Liver (tissue), 3 donors: ENCODE measurements around the gene ABCA9.
"Not testable (repeated sequence)": the region's sequence is repeated elsewhere in the genome, so short reads cannot be mapped to it uniquely, and the experiment has no call there.

Source experiments
- EGR1 ChIP-seq, 2 donors: IDR thresholded peaks; 2 replicates each; pipeline ENCODE4 v1.6.1; 2016 to 2018; ENCODE audit warnings: antibody characterized with exemption in 2 of 2, low read depth in 2 of 2
- TF ChIP-seq, protein P1 (sequence below): fragments of 150-350 bp; IDR thresholded peaks from 2 replicates; pipeline ENCODE4 v1.5.1; 2017; ENCODE audit warnings: improper control_type of control experiment, low read depth, low read length; ENCODE audit not compliant: missing input control
- donor health status: healthy.
- donor health status: healthy.

GRCh38 chr17:68943812-68944182 is 116.9 kb downstream of the ABCA9 start:
- not testable (repeated sequence) for TF ChIP-seq EGR1 (IDR thresholded peaks at IDR 0.05; ENCODE audit: low read depth in 2 of 2)
- TF ChIP-seq, protein P1, sequence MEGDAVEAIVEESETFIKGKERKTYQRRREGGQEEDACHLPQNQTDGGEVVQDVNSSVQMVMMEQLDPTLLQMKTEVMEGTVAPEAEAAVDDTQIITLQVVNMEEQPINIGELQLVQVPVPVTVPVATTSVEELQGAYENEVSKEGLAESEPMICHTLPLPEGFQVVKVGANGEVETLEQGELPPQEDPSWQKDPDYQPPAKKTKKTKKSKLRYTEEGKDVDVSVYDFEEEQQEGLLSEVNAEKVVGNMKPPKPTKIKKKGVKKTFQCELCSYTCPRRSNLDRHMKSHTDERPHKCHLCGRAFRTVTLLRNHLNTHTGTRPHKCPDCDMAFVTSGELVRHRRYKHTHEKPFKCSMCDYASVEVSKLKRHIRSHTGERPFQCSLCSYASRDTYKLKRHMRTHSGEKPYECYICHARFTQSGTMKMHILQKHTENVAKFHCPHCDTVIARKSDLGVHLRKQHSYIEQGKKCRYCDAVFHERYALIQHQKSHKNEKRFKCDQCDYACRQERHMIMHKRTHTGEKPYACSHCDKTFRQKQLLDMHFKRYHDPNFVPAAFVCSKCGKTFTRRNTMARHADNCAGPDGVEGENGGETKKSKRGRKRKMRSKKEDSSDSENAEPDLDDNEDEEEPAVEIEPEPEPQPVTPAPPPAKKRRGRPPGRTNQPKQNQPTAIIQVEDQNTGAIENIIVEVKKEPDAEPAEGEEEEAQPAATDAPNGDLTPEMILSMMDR: not testable (repeated sequence)
